HepG2 (cell line): Measurements from ENCODE around the gene SLX1A. TPM values are rescaled to one million over a fixed set of nuclear protein-coding genes. Genes with fewer than 3 reads are reported as not detected.

Experiments
- AHDC1 ChIP-seq: sonication (generic); formaldehyde crosslinking; IDR thresholded peaks from 2 replicates; pipeline ENCODE4 v1.5.1; 2020; ENCODE audit warnings: mild to moderate bottlenecking, missing genetic modification reagents, borderline replicate concordance
- GATA4 ChIP-seq: sonication (generic); IDR thresholded peaks from 2 replicates; pipeline ENCODE4 v1.6.1; 2016; ENCODE audit warnings: antibody characterized with exemption, low read depth, borderline replicate concordance
- GMEB1 ChIP-seq: sonication (generic); formaldehyde crosslinking; IDR thresholded peaks from 2 replicates; pipeline ENCODE4 v1.5.1; 2020; ENCODE audit warnings: missing genetic modification reagents, mild to moderate bottlenecking, borderline replicate concordance
- NCOA5 ChIP-seq: sonication (generic); formaldehyde crosslinking; IDR thresholded peaks from 2 replicates; pipeline ENCODE4 v1.4.0; 2020; ENCODE audit warnings: missing genetic modification reagents
- PHF21A ChIP-seq: sonication (generic); formaldehyde crosslinking; IDR thresholded peaks from 2 replicates; pipeline ENCODE4 v1.5.0; 2020; ENCODE audit warnings: mild to moderate bottlenecking, missing genetic modification reagents
- SRSF1 ChIP-seq: fragments of 200-400 bp; formaldehyde crosslinking; optimal IDR thresholded peaks from 2 replicates; pipeline ENCODE3; 2017; ENCODE audit warnings: mild to moderate bottlenecking, low read depth, low read length, moderate library complexity
- THRA ChIP-seq: sonication (generic); formaldehyde crosslinking; IDR thresholded peaks from 2 replicates; pipeline ENCODE4 v1.4.0; 2020; ENCODE audit warnings: missing genetic modification reagents, borderline replicate concordance
- ZNF570 ChIP-seq: sonication (generic); formaldehyde crosslinking; IDR thresholded peaks from 2 replicates; pipeline ENCODE4 v1.4.0; 2020; ENCODE audit warnings: mild to moderate bottlenecking, missing genetic modification reagents, borderline replicate concordance
- ZNF678 ChIP-seq: sonication (generic); formaldehyde crosslinking; IDR thresholded peaks from 2 replicates; pipeline ENCODE4 v1.4.0; 2020; ENCODE audit warnings: mild to moderate bottlenecking, missing genetic modification reagents
- ZNF687 ChIP-seq: sonication (generic); formaldehyde crosslinking; IDR thresholded peaks from 2 replicates; pipeline ENCODE4 v1.5.1; 2020; ENCODE audit warnings: mild to moderate bottlenecking, missing genetic modification reagents, moderate library complexity
- ZSCAN31 ChIP-seq: sonication (generic); formaldehyde crosslinking; IDR thresholded peaks from 2 replicates; pipeline ENCODE4 v1.5.0; 2020; ENCODE audit warnings: low read depth, mild to moderate bottlenecking, missing genetic modification reagents
- polyA plus RNA-seq, 8 experiments: library from polyadenylated mRNA; depleted of rRNA in 3 of 8; stranded (reverse) in 7 of 8; unstranded in 1 of 8; fragments of >200 nt; fragmentation: Illumina TruSeq in 4 of 8; extraction: Trizol in 4 of 8; gene quantifications; 2 replicates each; pipeline versions ENCODE4 v1.2.1 to v1.2.3, GENCODE V29; 2011 to 2016; ENCODE audit warnings: low read depth in 4 of 8, missing spikeins in 1 of 8, mixed read lengths in 1 of 8; ENCODE audit not compliant: insufficient read depth in 1 of 8
- total RNA-seq, 5 experiments: library from RNA; depleted of rRNA; stranded (reverse); fragments of >200 nt; fragmentation: Illumina TruSeq; extraction: Trizol; gene quantifications; 2 replicates each; pipeline ENCODE4 v1.2.3, GENCODE V29; 2016; ENCODE audit warnings: low read depth in 1 of 5
- TF ChIP-seq, protein P1 (sequence below): sonication (generic); formaldehyde crosslinking; IDR thresholded peaks from 2 replicates; pipeline ENCODE4 v1.4.0; 2020; ENCODE audit warnings: missing genetic modification reagents

SLX1A gene
- total and polyA plus RNA-seq, 2 of the 13 experiments (the other 11 are each of a cell fraction or from before 2014, with no cell fraction given), result 12.0 to 37.1 TPM

DNA sequence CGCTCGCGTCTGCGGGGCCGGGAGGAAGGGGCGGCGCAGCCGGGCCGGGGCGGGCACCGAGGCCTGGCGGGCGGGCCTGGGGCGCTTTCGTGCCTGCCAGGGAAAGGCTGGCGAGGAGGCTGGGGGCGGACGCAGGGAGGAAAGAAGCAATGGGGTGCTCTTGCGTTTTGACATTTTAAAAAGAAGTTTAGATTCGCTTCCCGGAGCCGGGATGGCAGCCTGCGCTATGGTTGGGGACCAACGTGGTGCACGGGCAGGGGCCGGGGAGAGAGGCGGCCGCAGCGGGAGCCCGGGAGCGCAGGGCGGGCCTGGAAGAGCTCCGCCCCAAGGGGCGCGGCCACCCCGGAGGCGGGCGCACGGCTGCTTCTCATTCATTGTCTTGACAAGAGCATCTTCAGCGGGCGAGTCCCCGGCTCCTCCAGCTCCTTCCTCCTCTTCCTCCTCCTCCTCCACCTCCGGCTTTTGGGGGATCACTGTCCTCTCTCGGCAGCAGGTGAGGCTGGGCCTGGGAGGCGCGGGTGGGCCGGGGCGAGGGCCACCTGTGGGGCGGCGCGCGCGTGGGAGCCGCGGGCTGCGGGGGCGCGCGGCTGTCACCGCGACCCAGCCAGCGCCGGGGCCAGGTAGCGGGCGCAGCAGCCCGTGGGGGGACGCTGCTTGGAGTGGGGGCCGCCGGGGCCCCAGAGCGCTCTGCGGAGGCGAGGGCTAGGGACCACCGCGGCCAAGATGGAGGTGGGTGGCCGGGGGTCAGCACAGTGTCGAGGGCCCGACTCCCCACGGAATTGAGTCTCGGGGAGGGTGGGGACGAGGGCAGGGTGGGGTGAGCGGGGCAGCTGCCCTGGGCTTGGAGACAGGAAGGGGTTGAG, 10.2 kb upstream of the SLX1A start, which contains the start of gene CORO1A (continued):
- TF ChIP-seq GMEB1 (CRISPR knock-in tag) (0 out of 2 replicates have a peak, but pooled peaks have one; percentile 32), ZNF570 (CRISPR knock-in tag) (no peak), THRA (CRISPR knock-in tag) (peak; percentile 43; the same call in 1 of the 2 replicates), SRSF1 (no peak), AHDC1 (CRISPR knock-in tag) (no peak), ZSCAN31 (CRISPR knock-in tag) (0 out of 2 replicates have a peak, but pooled peaks have one; percentile 40), PHF21A (CRISPR knock-in tag) (peak; percentile 41; the same call in 1 of the 2 replicates), GATA4 (peak; percentile 21; the same call in 1 of the 2 replicates), ZNF687 (peak; percentile 75), ZNF678 (CRISPR knock-in tag) (0 out of 2 replicates have a peak, but pooled peaks have one; percentile 27), NCOA5 (CRISPR knock-in tag) (no peak)
- TF ChIP-seq, protein P1, sequence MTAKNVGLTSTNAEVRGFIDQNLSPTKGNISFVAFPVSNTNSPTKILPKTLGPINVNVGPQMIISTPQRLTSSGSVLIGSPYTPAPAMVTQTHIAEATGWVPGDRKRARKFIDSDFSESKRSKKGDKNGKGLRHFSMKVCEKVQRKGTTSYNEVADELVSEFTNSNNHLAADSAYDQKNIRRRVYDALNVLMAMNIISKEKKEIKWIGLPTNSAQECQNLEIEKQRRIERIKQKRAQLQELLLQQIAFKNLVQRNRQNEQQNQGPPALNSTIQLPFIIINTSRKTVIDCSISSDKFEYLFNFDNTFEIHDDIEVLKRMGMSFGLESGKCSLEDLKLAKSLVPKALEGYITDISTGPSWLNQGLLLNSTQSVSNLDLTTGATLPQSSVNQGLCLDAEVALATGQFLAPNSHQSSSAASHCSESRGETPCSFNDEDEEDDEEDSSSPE (CRISPR knock-in tag), result peak; percentile 53; the same call in 1 of the 2 replicates
